Tibial artery (tissue), 4 donors: ENCODE measurements around the gene SYTL4.

Experiments
- DNase-seq, 2 donors: peaks; one replicate each; pipeline ENCODE4 v3.0.0-alpha.2; 2019
- H3K27ac ChIP-seq, 2 donors: fragments of 200-600 bp; sonication (generic) in 1 of 2; 1 replicate in 1 of 2; 2 replicates in 1 of 2; pipeline ENCODE4 v1.5.1; 2018 to 2019; ENCODE audit warnings: mild to moderate bottlenecking in 1 of 2
- H3K27me3 ChIP-seq, 2 donors: fragments of 200-600 bp; sonication (generic) in 1 of 2; one replicate each; pipeline versions ENCODE4 v1.5.1 to v1.6.0; 2016 to 2019
- H3K36me3 ChIP-seq, 3 donors: fragments of 200-600 bp; sonication (generic) in 2 of 3; one replicate each; pipeline ENCODE4 v1.5.1; 2016 to 2019; ENCODE audit warnings: mild to moderate bottlenecking in 2 of 3
- H3K4me1 ChIP-seq, 4 donors: fragments of 200-600 bp; sonication (generic) in 2 of 4; 1 replicate in 3 of 4; 2 replicates in 1 of 4; pipeline ENCODE4 v1.5.1; 2016 to 2019
- H3K4me3 ChIP-seq, 2 donors: fragments of 200-600 bp; sonication (generic) in 1 of 2; 1 replicate in 1 of 2; 2 replicates in 1 of 2; pipeline ENCODE4 v1.5.1; 2018 to 2019; ENCODE audit warnings: mild to moderate bottlenecking in 2 of 2
- H3K9me3 ChIP-seq, 3 donors: fragments of 200-600 bp; sonication (generic) in 1 of 3; one replicate each; pipeline ENCODE4 v1.5.1; 2016 to 2019
- intact Hi-C: fragments of 100-400 bp; cut with DNase I; formaldehyde crosslinking; loops from one replicate; pipeline ENCODE4 v1.15.0; 2023; ENCODE audit warnings: low total_unique reads
- TF ChIP-seq, protein P1 (sequence below), 2 experiments: fragments of 200-600 bp in 1 of 2; fragments of 450-650 bp in 1 of 2; IDR thresholded peaks; one replicate each; pipeline ENCODE4 v1.5.1; 2017 to 2019; ENCODE audit warnings: antibody characterized with exemption in 2 of 2, mild to moderate bottlenecking in 1 of 2, moderate library complexity in 1 of 2

Gene SYTL4

GRCh38 chrX:100680756-100681155 is 51.2 kb downstream of the SYTL4 start:
- DNase-seq = no peak
- H3K4me1 ChIP-seq = peaks cover 0 to 4% (median 0%) of the 10 kb centered on the region in 4 donors
- TF ChIP-seq, protein P1, sequence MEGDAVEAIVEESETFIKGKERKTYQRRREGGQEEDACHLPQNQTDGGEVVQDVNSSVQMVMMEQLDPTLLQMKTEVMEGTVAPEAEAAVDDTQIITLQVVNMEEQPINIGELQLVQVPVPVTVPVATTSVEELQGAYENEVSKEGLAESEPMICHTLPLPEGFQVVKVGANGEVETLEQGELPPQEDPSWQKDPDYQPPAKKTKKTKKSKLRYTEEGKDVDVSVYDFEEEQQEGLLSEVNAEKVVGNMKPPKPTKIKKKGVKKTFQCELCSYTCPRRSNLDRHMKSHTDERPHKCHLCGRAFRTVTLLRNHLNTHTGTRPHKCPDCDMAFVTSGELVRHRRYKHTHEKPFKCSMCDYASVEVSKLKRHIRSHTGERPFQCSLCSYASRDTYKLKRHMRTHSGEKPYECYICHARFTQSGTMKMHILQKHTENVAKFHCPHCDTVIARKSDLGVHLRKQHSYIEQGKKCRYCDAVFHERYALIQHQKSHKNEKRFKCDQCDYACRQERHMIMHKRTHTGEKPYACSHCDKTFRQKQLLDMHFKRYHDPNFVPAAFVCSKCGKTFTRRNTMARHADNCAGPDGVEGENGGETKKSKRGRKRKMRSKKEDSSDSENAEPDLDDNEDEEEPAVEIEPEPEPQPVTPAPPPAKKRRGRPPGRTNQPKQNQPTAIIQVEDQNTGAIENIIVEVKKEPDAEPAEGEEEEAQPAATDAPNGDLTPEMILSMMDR (IDR thresholded peaks at IDR 0.05) = no peak
- H3K4me3 ChIP-seq = no peak overlapping the region
- H3K9me3 ChIP-seq = no peaks in the 10 kb centered on the region
- no peaks in the 10 kb centered on the region for H3K36me3 ChIP-seq
- intact Hi-C loops = no loop called here
- no peak overlapping the region for H3K27ac ChIP-seq
- H3K27me3 ChIP-seq = no peaks in the 10 kb centered on the region

- H3K9me3 ChIP-seq = no peaks in the 10 kb centered on the region
- no peak overlapping the region for H3K4me3 ChIP-seq
- no peaks in the 10 kb centered on the region for H3K36me3 ChIP-seq
- TF ChIP-seq, protein P1 (IDR thresholded peaks at IDR 0.05) = no peak
- DNase-seq = no peak
- no peak overlapping the region for H3K27ac ChIP-seq
- H3K4me1 ChIP-seq = peaks cover 0 to 4% (median 0%) of the 10 kb centered on the region in 4 donors
- intact Hi-C loops = no loop called here
- H3K27me3 ChIP-seq = no peaks in the 10 kb centered on the region
Measured at GRCh38 chrX:100677611-100678181, 54.2 kb downstream of the SYTL4 start.

DNA sequence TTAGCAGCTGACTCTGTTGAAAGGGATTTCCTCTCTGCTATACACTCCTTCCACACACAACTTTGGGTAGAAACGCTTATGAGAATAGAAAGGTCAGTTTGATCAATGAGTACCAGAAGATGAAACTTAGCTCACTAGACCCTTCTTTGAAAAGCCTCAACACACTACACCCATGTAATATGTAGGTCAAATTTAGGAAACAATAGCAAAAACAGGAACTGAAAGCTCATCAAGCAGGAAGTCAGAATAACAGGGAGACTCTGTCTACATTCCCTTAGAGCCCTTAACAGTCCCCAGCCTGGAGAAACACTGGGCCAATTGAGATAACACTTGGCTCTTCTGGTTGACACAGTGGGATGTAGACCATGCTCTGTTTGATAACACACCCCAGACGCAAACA is 57.2 kb downstream of the SYTL4 start:
- Histone ChIP-seq H3K27ac (no peak overlapping the region), H3K9me3 (no peaks in the 10 kb centered on the region), H3K4me3 (no peak overlapping the region), H3K27me3 (no peaks in the 10 kb centered on the region), H3K4me1 (no peaks in the 10 kb centered on the region), H3K36me3 (no peaks in the 10 kb centered on the region)
- intact Hi-C loops = no loop called here
- no peak for DNase-seq
- TF ChIP-seq, protein P1 (IDR thresholded peaks at IDR 0.05) = no peak

DNA sequence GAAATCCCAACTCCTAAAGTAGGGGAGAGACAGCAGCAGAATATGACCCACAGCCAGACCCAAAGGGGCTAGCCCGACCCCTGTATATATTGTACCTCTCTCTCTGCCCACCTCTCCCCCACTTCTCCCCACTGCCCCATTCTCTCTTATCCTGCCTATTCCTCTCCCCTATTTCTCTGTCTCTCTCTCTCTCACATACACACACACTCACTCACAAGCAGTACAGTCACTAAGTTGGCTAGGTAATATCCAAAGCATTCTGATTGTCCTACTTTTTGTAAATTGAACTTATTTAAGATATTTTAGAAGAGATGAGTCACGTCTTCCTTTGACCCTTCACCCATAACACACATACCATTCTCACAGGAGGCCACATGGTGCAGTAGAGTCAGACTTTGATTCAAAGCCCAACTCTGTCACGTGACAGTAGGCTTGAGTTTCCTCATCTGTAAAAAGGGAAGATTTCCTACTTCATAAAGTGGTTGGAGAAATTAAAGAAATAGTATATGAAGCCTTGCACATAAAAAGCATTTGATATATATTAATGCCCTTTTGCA is 58.4 kb downstream of the SYTL4 start:
- no peaks in the 10 kb centered on the region for H3K9me3 ChIP-seq
- no peaks in the 10 kb centered on the region for H3K4me1 ChIP-seq
- H3K27ac ChIP-seq = no peak overlapping the region
- H3K36me3 ChIP-seq = no peaks in the 10 kb centered on the region
- DNase-seq = no peak
- TF ChIP-seq, protein P1 (IDR thresholded peaks at IDR 0.05) = no peak
- intact Hi-C loops = no loop called here
- H3K4me3 ChIP-seq = no peak overlapping the region
- H3K27me3 ChIP-seq = no peaks in the 10 kb centered on the region

DNA sequence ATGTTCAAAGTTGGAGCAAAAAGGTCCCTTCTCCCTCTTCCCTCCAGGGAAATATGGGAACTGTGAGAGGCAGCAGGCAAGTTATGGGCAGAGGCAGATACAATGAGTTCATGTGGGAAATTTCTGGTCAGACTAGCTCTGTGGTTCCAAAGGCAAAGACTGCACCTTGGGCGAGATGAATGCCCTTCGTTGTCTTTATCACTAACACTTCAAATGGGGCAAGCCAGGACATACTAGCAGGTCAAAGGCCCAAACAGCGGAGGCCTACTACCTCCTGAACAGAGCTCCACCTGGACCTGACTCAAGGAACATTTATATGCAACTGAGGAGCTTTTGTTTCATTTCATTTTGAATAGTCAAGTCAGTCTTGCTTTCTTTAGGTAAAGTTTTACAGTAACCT is 59.0 kb downstream of the SYTL4 start:
- intact Hi-C loops = no loop called here
- DNase-seq = no peak
- Histone ChIP-seq H3K36me3 (no peaks in the 10 kb centered on the region), H3K4me1 (no peaks in the 10 kb centered on the region), H3K27me3 (no peaks in the 10 kb centered on the region), H3K4me3 (no peak overlapping the region), H3K9me3 (no peaks in the 10 kb centered on the region), H3K27ac (no peak overlapping the region)
- TF ChIP-seq, protein P1 (IDR thresholded peaks at IDR 0.05) = no peak
